B cell (primary cell): ENCODE data around the gene DNAAF5. TPM values are rescaled to one million over a fixed set of nuclear protein-coding genes. Genes with fewer than 3 reads are reported as not detected.

ENCODE experiments used
- ATAC-seq: fragments of 200-7000 bp; cut with Tn5 transposase; one replicate; pipeline ENCODE4 v1.10.0; 2021; ENCODE audit warnings: low read depth, mild to moderate bottlenecking, moderate number of reproducible peaks, moderate library complexity
- CTCF ChIA-PET: fragments of 350-600 bp; sonication (Branson Sonifier 250); formaldehyde crosslinking; loops from one replicate; lab custom pipeline; 2021; ENCODE audit warnings: antibody characterized with exemption, inconsistent platforms; lab: Charles Lee
- POLR2A ChIA-PET: fragments of 350-600 bp; sonication (Branson Sonifier 250); formaldehyde crosslinking; loops from one replicate; lab custom pipeline; 2021; ENCODE audit warnings: antibody characterized with exemption; lab: Charles Lee
- DNase-seq: peaks from one replicate; pipeline ENCODE4 v3.0.0; 2013
- H2AFZ ChIP-seq: 2 replicates; pipeline ENCODE4 v1.6.1; 2012; ENCODE audit warnings: mild to moderate bottlenecking, low read depth, low read length; ENCODE audit not compliant: insufficient read depth, poor library complexity, severe bottlenecking
- H3K27ac ChIP-seq, 2 donors: 1 replicate in 1 of 2; 2 replicates in 1 of 2; pipeline ENCODE4 v1.5.1; 2012 to 2013; ENCODE audit warnings: low read length in 2 of 2, mild to moderate bottlenecking in 2 of 2, moderate library complexity in 1 of 2
- H3K27me3 ChIP-seq, 4 experiments: fragments of 200-600 bp in 1 of 4; sonication (generic) in 1 of 4; replicated peaks in 1 of 4; 1 replicate in 2 of 4; 2 replicates in 2 of 4; pipeline versions ENCODE4 v1.6.1 to v1.7.0; 2013 to 2016; ENCODE audit warnings: low read length in 3 of 4, mild to moderate bottlenecking in 2 of 4, mixed read lengths in 1 of 4, moderate library complexity in 1 of 4; ENCODE audit not compliant: insufficient read depth in 4 of 4, control insufficient read depth in 3 of 4; ENCODE audit errors: control extremely low read depth in 1 of 4
- H3K36me3 ChIP-seq, 2 experiments: replicated peaks in 1 of 2; 1 replicate in 1 of 2; 2 replicates in 1 of 2; pipeline versions ENCODE4 v1.6.1 to v1.7.1; 2013; ENCODE audit warnings: low read length in 1 of 2; ENCODE audit not compliant: insufficient read depth in 2 of 2, control insufficient read depth in 1 of 2; ENCODE audit errors: control extremely low read depth in 1 of 2, extremely low read depth in 1 of 2
- H3K4me1 ChIP-seq, 2 donors: fragments of 200-600 bp in 1 of 2; sonication (generic) in 1 of 2; 1 replicate in 1 of 2; 2 replicates in 1 of 2; pipeline versions ENCODE4 v1.5.1 to v1.6.1; 2013 to 2017; ENCODE audit warnings: low read length in 2 of 2; ENCODE audit not compliant: control insufficient read depth in 2 of 2, insufficient read depth in 2 of 2
- H3K4me2 ChIP-seq: replicated peaks from 2 replicates; pipeline ENCODE3; 2012; ENCODE audit warnings: mild to moderate bottlenecking, low read depth, low read length; ENCODE audit not compliant: poor library complexity, severe bottlenecking
- H3K4me3 ChIP-seq, 5 experiments: fragments of 200-600 bp in 1 of 5; sonication (generic) in 1 of 5; 1 replicate in 3 of 5; 2 replicates in 2 of 5; pipeline versions ENCODE4 v1.5.1 to v1.7.0; 2011 to 2016; ENCODE audit warnings: low read length in 4 of 5, mild to moderate bottlenecking in 4 of 5, low read depth in 2 of 5, control low read depth in 1 of 5, moderate library complexity in 1 of 5; ENCODE audit not compliant: insufficient read depth in 1 of 5; ENCODE audit errors: control extremely low read depth in 1 of 5, extremely low read depth in 1 of 5
- H3K79me2 ChIP-seq: fragments of 200-600 bp; sonication (generic); one replicate; pipeline ENCODE4 v1.6.0; 2016; ENCODE audit warnings: low read length; ENCODE audit not compliant: control insufficient read depth, insufficient read depth
- H3K9ac ChIP-seq: fragments of 200-600 bp; sonication (generic); 2 replicates; pipeline ENCODE4 v1.6.1; 2017; ENCODE audit warnings: mild to moderate bottlenecking, low read length, moderate library complexity
- H3K9me3 ChIP-seq, 3 donors: one replicate each; pipeline versions ENCODE4 v1.6.1 to v1.7.1; 2013; ENCODE audit warnings: low read length in 2 of 3; ENCODE audit not compliant: control insufficient read depth in 2 of 3, insufficient read depth in 1 of 3; ENCODE audit errors: control extremely low read depth in 1 of 3
- H4K20me1 ChIP-seq: 2 replicates; pipeline ENCODE4 v1.6.0; 2012; ENCODE audit warnings: mild to moderate bottlenecking, low read length; ENCODE audit not compliant: insufficient read depth, control insufficient read depth, poor library complexity, severe bottlenecking
- H3K27ac Mint-ChIP-seq: one replicate; pipeline ENCODE4 v1.8.0; 2021; ENCODE audit warnings: mixed read lengths
- H3K27me3 Mint-ChIP-seq: one replicate; pipeline ENCODE4 v1.8.0; 2021; ENCODE audit warnings: mixed read lengths
- H3K4me1 Mint-ChIP-seq: one replicate; pipeline ENCODE4 v1.8.0; 2021; ENCODE audit warnings: mixed read lengths
- H3K4me3 Mint-ChIP-seq: one replicate; pipeline ENCODE4 v1.8.0; 2021; ENCODE audit warnings: mixed read lengths
- H3K9me3 Mint-ChIP-seq: one replicate; pipeline ENCODE4 v1.8.0; 2022; ENCODE audit warnings: mixed read lengths; ENCODE audit not compliant: insufficient read depth
- EZH2 ChIP-seq: IDR thresholded peaks from 2 replicates; pipeline ENCODE4 v1.6.1; 2012; ENCODE audit warnings: borderline replicate concordance, low read depth, mild to moderate bottlenecking, moderate library complexity, low read length; ENCODE audit not compliant: insufficient read depth, poor library complexity, severe bottlenecking
- WGBS: methylation state at CpG from one replicate; pipeline ENCODE4 v1.1.5; 2013; ENCODE audit warnings: missing lambda C conversion rate; ENCODE audit not compliant: insufficient coverage; 5-methylcytosine and 5-hydroxymethylcytosine counted together
- intact Hi-C: fragments of 100-400 bp; cut with micrococcal nuclease; formaldehyde crosslinking; loops from one replicate; pipeline ENCODE4 v1.10.0; 2022
- polyA plus RNA-seq: library from polyadenylated mRNA; depleted of rRNA; stranded (reverse); fragments of >200 nt; gene quantifications from 2 replicates; pipeline ENCODE4 v1.2.3, GENCODE V29; 2012
- total RNA-seq, 2 donors: library from RNA; stranded (reverse); fragments of 120-200 nt in 1 of 2; gene quantifications; 1 replicate in 1 of 2; 2 replicates in 1 of 2; pipeline versions ENCODE4 v1.2.3 to v1.2.4, GENCODE V29; 2013 to 2022
- TF ChIP-seq, protein P1 (sequence below): fragments of 200-600 bp; IDR thresholded peaks from one replicate; pipeline ENCODE4 v1.8.0; 2022; ENCODE audit warnings: antibody characterized with exemption, mild to moderate bottlenecking

DNAAF5 gene
- total and polyA plus RNA-seq, 2 donors (not counting 1 experiment from before 2014, with no cell fraction given) = 18.0 to 21.4 TPM

DNA sequence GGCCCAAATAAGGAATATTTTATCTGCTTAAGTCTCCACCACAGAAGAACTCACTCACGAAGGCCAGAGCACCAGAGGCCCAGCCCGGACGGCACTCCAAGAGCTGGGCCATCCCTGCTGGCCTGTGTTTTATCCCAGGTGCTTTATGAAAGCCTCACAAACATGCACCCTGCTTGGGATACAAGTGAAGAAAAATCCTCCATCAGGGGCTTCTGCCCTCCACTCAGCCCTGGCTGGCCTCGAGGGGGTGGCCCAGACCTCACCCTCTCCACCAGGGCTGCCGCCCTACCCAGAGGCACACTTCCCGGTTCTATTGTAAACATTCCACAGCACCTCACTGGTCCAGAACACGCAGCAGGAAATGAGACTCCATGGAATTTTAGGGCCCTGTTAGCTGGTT is 19.8 kb upstream of the DNAAF5 start:
- ATAC-seq = no peak
- intact Hi-C loops = no loop called here
- no peak overlapping the region for H3K27ac ChIP-seq
- H3K4me1 Mint-ChIP-seq = no peaks in the 10 kb centered on the region
- DNase-seq = no peak
- ChIA-PET POLR2A (no interaction called here), CTCF (no interaction called here)
- no peaks in the 10 kb centered on the region for H3K27me3 ChIP-seq
- no peak overlapping the region for H3K9ac ChIP-seq
- no peaks in the 10 kb centered on the region for H3K79me2 ChIP-seq
- no peak overlapping the region for H3K27ac Mint-ChIP-seq
- no peak for TF ChIP-seq EZH2
- TF ChIP-seq, protein P1, sequence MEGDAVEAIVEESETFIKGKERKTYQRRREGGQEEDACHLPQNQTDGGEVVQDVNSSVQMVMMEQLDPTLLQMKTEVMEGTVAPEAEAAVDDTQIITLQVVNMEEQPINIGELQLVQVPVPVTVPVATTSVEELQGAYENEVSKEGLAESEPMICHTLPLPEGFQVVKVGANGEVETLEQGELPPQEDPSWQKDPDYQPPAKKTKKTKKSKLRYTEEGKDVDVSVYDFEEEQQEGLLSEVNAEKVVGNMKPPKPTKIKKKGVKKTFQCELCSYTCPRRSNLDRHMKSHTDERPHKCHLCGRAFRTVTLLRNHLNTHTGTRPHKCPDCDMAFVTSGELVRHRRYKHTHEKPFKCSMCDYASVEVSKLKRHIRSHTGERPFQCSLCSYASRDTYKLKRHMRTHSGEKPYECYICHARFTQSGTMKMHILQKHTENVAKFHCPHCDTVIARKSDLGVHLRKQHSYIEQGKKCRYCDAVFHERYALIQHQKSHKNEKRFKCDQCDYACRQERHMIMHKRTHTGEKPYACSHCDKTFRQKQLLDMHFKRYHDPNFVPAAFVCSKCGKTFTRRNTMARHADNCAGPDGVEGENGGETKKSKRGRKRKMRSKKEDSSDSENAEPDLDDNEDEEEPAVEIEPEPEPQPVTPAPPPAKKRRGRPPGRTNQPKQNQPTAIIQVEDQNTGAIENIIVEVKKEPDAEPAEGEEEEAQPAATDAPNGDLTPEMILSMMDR = no peak
- H3K27me3 Mint-ChIP-seq = no peaks in the 10 kb centered on the region
- 98% methylated on average over 5 of the region's 7 CpGs for WGBS
- H3K4me2 ChIP-seq = no peak overlapping the region
- no peaks in the 10 kb centered on the region for H3K36me3 ChIP-seq
- no peak overlapping the region for H3K4me3 ChIP-seq
- no peak overlapping the region for H2AFZ ChIP-seq
- H3K9me3 Mint-ChIP-seq = peaks cover 4% of the 10 kb centered on the region
- no peak overlapping the region for H3K4me3 Mint-ChIP-seq
- H3K9me3 ChIP-seq = peaks cover 0 to 14% (median 2%) of the 10 kb centered on the region in 3 donors
- H3K4me1 ChIP-seq = peaks cover 0 to 1% of the 10 kb centered on the region in 2 donors
- no peaks in the 10 kb centered on the region for H4K20me1 ChIP-seq

DNA sequence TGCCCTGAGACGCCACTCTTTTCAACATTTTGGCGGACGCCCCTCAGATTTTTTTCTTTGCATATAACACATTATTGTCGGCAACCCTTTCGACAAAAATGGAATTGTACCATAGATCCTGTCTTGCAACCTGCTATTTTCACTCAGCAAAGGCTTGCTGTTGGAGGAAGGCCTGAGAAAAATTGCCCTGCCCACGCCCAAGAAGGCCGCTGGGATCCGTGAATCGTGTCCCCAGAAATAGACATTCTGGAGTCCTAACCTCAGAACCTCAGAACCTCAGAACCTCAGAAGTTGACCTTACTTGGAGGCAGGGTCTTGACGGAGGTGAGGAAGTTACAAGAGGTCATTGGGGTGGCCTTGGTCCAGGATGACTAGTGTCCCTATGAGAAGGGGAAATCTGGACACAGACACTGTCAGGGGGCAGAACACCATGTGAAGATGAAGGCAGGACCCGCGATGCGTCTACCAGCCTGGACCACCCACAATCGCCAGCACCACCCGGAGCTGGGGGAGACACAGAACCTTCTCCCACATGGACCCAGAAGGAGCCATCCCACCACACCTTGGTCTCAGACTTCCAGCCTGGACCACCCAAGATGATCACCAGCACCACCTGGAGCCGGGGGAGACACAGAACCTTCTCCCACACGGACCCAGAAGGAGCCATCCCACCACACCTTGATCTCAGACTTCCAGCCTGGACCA is 19.1 kb upstream of the DNAAF5 start:
- ChIA-PET POLR2A (no interaction called here), CTCF (no interaction called here)
- no peak for TF ChIP-seq EZH2
- TF ChIP-seq, protein P1 = no peak
- no peak overlapping the region for H3K4me2 ChIP-seq
- no peak overlapping the region for H3K9ac ChIP-seq
- H3K4me1 Mint-ChIP-seq = no peaks in the 10 kb centered on the region
- H3K9me3 Mint-ChIP-seq = peaks cover 4% of the 10 kb centered on the region
- H4K20me1 ChIP-seq = no peaks in the 10 kb centered on the region
- H3K27me3 ChIP-seq = no peaks in the 10 kb centered on the region
- H3K27ac ChIP-seq = no peak overlapping the region
- H3K9me3 ChIP-seq = peaks cover 0 to 12% (median 2%) of the 10 kb centered on the region in 3 donors
- 99% methylated on average over 16 of the region's 17 CpGs for WGBS
- no peak overlapping the region for H3K4me3 ChIP-seq
- no peak overlapping the region for H2AFZ ChIP-seq
- intact Hi-C loops = no loop called here
- DNase-seq = no peak
- H3K4me1 ChIP-seq = peaks cover 0 to 3% of the 10 kb centered on the region in 2 donors
- ATAC-seq = no peak
- no peak overlapping the region for H3K4me3 Mint-ChIP-seq
- H3K27ac Mint-ChIP-seq = no peak overlapping the region
- H3K36me3 ChIP-seq = no peaks in the 10 kb centered on the region
- no peaks in the 10 kb centered on the region for H3K79me2 ChIP-seq
- H3K27me3 Mint-ChIP-seq = no peaks in the 10 kb centered on the region
